Upper lobe of left lung (tissue), 4 donors: Measurements from ENCODE around the gene GBX1.

Experiments
- EP300 ChIP-seq, 4 donors: sonication (generic); formaldehyde crosslinking; IDR thresholded peaks; one replicate each; pipeline ENCODE4 v1.5.1; 2017; ENCODE audit warnings: antibody characterized with exemption in 4 of 4, control low read depth in 2 of 4
- POLR2A ChIP-seq, 4 donors: fragments of 450-650 bp; IDR thresholded peaks; one replicate each; pipeline ENCODE4 v1.5.1; 2016 to 2017; ENCODE audit warnings: antibody characterized with exemption in 4 of 4, mild to moderate bottlenecking in 2 of 4
- POLR2AphosphoS5 ChIP-seq, 2 donors: sonication (generic); formaldehyde crosslinking; IDR thresholded peaks; one replicate each; pipeline ENCODE4 v1.5.1; 2017; ENCODE audit warnings: antibody characterized with exemption in 2 of 2
- TF ChIP-seq, protein P1 (sequence below), 6 experiments: fragments of 450-650 bp in 4 of 6; fragments of 200-600 bp in 2 of 6; sonication (generic) in 2 of 6; IDR thresholded peaks; one replicate each; pipeline ENCODE4 v1.5.1; 2016 to 2019; ENCODE audit warnings: antibody characterized with exemption in 6 of 6

- TF ChIP-seq, protein P1, sequence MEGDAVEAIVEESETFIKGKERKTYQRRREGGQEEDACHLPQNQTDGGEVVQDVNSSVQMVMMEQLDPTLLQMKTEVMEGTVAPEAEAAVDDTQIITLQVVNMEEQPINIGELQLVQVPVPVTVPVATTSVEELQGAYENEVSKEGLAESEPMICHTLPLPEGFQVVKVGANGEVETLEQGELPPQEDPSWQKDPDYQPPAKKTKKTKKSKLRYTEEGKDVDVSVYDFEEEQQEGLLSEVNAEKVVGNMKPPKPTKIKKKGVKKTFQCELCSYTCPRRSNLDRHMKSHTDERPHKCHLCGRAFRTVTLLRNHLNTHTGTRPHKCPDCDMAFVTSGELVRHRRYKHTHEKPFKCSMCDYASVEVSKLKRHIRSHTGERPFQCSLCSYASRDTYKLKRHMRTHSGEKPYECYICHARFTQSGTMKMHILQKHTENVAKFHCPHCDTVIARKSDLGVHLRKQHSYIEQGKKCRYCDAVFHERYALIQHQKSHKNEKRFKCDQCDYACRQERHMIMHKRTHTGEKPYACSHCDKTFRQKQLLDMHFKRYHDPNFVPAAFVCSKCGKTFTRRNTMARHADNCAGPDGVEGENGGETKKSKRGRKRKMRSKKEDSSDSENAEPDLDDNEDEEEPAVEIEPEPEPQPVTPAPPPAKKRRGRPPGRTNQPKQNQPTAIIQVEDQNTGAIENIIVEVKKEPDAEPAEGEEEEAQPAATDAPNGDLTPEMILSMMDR (IDR thresholded peaks at IDR 0.05) = no peak
- no peak for TF ChIP-seq POLR2AphosphoS5 (IDR thresholded peaks at IDR 0.05)
- no peak for TF ChIP-seq POLR2A (IDR thresholded peaks at IDR 0.05)
- TF ChIP-seq EP300 (IDR thresholded peaks at IDR 0.05) = no peak
These were observed 29.7 kb downstream of the GBX1 start for GRCh38 chr7:151137791-151138152.
